Kidney (tissue), 14 donors: ENCODE data around the gene TRIO. TPM values are rescaled to one million over a fixed set of nuclear protein-coding genes. Genes with fewer than 3 reads are reported as not detected.

Experiments
- DNase-seq, 5 donors: peaks; one replicate each; pipeline ENCODE4 v3.0.0-alpha.2; 2013 to 2020
- FAIRE-seq: peaks from 2 replicates; lab custom pipeline; 2012; peaks lifted over from hg19 to GRCh38; lab: Jason Lieb, UNC
- H3K27ac ChIP-seq, 2 donors: one replicate each; pipeline ENCODE4 v1.7.0; 2013; ENCODE audit warnings: low read depth in 2 of 2, low read length in 2 of 2, inconsistent platforms in 1 of 2
- H3K27me3 ChIP-seq: one replicate; pipeline ENCODE4 v1.7.1; 2013; ENCODE audit warnings: low read length, inconsistent platforms; ENCODE audit not compliant: control insufficient read depth, insufficient read depth
- H3K36me3 ChIP-seq, 3 donors: one replicate each; pipeline versions ENCODE4 v1.7.0 to v1.7.1; 2013; ENCODE audit warnings: low read length in 3 of 3, control low read depth in 1 of 3, inconsistent platforms in 1 of 3; ENCODE audit not compliant: insufficient read depth in 3 of 3, control insufficient read depth in 2 of 3
- H3K4me1 ChIP-seq, 3 donors: one replicate each; pipeline versions ENCODE4 v1.7.0 to v1.7.1; 2013; ENCODE audit warnings: low read length in 3 of 3, inconsistent platforms in 1 of 3, low read depth in 1 of 3; ENCODE audit not compliant: control insufficient read depth in 2 of 3, insufficient read depth in 2 of 3
- H3K4me3 ChIP-seq, 3 donors: one replicate each; pipeline versions ENCODE4 v1.7.0 to v1.8.1; 2013; ENCODE audit warnings: low read length in 3 of 3, control low read depth in 1 of 3, inconsistent platforms in 1 of 3
- H3K9ac ChIP-seq, 3 donors: one replicate each; pipeline versions ENCODE4 v1.7.0 to v1.7.1; 2013; ENCODE audit warnings: low read length in 3 of 3, control low read depth in 1 of 3, inconsistent platforms in 1 of 3
- H3K9me3 ChIP-seq, 3 donors: one replicate each; pipeline versions ENCODE4 v1.7.0 to v1.7.1; 2013; ENCODE audit warnings: low read length in 3 of 3, control low read depth in 1 of 3, inconsistent platforms in 1 of 3; ENCODE audit not compliant: control insufficient read depth in 2 of 3, insufficient read depth in 1 of 3
- CTCF ChIP-seq: IDR thresholded peaks from 3 replicates; pipeline ENCODE4 v1.5.1; 2012; ENCODE audit warnings: mild to moderate bottlenecking, moderate library complexity, borderline replicate concordance; ENCODE audit not compliant: insufficient read depth; ENCODE audit errors: extremely low read depth
- intact Hi-C: fragments of 100-400 bp; cut with DNase I; formaldehyde crosslinking; loops from one replicate; pipeline ENCODE4 v1.11.1; 2022
- polyA plus RNA-seq: library from polyadenylated mRNA; stranded (reverse); fragments of 350-450 nt; fragmentation: Illumina TruSeq; extraction: RNeasy Lipid Tissue Mini Kit (QIAGEN cat#74804); gene quantifications from one replicate; pipeline ENCODE4 v1.2.3, GENCODE V29; 2014; ENCODE audit warnings: low read depth, low replicate concordance; ENCODE audit not compliant: insufficient read depth
- total RNA-seq: library from RNA; stranded (reverse); fragmentation: NEBNext Ultra II Directional; extraction: Animal tissue kit (Norgen Biotek cat#: 25700); gene quantifications from one replicate; pipeline ENCODE4 v1.2.1, GENCODE V29; 2021
- donor health status: control.
- donor health status: control.
- donor health status: control.
- donor health status: control.
- donor health status: control.
- donor health status: DM: yes; HTN: yes; CAD: no.
- donor health status: Normal renal cell carcinoma (clear cell type).

The TRIO gene
- total and polyA plus RNA-seq, 2 donors from 2014 or later: 9.5 to 149 TPM

- no peak overlapping the region for H3K4me3 ChIP-seq
- FAIRE-seq (no peak), DNase-seq (no peak)
- no peak overlapping the region for H3K9ac ChIP-seq
- no peaks in the 10 kb centered on the region for H3K4me1 ChIP-seq
- intact Hi-C loops: no loop called here
- no peak overlapping the region for H3K27ac ChIP-seq
- TF ChIP-seq CTCF: no peak
- H3K27me3 ChIP-seq: no peaks in the 10 kb centered on the region
- peaks cover 5 to 42% (median 9%) of the 10 kb centered on the region in 3 donors for H3K36me3 ChIP-seq
- no peaks in the 10 kb centered on the region for H3K9me3 ChIP-seq
Measured at GRCh38 chr5:14475045-14475444, 331.9 kb downstream of the TRIO start.

GRCh38 chr5:14476786-14477435 is 333.8 kb downstream of the TRIO start:
- no peak for FAIRE-seq
- Histone ChIP-seq H3K9ac (no peak overlapping the region), H3K36me3 (peaks cover 3 to 45% (median 14%) of the 10 kb centered on the region in 3 donors), H3K4me1 (no peaks in the 10 kb centered on the region), H3K27ac (no peak overlapping the region), H3K27me3 (no peaks in the 10 kb centered on the region), H3K4me3 (no peak overlapping the region), H3K9me3 (no peaks in the 10 kb centered on the region)
- intact Hi-C loops: no loop called here
- DNase-seq: no peak
- TF ChIP-seq CTCF: no peak

GRCh38 chr5:14479143-14479696 is 336.1 kb downstream of the TRIO start:
- no peak for FAIRE-seq
- intact Hi-C loops: no loop called here
- H3K4me1 ChIP-seq: no peaks in the 10 kb centered on the region
- H3K9ac ChIP-seq: no peak overlapping the region
- H3K4me3 ChIP-seq: no peak overlapping the region
- no peak overlapping the region for H3K27ac ChIP-seq
- H3K27me3 ChIP-seq: no peaks in the 10 kb centered on the region
- peaks cover 4 to 49% (median 22%) of the 10 kb centered on the region in 3 donors for H3K36me3 ChIP-seq
- TF ChIP-seq CTCF: no peak
- H3K9me3 ChIP-seq: no peaks in the 10 kb centered on the region
- no peak for DNase-seq
